ENCODE results near the gene KLB.
"Not testable (repeated sequence)": the region's sequence is repeated elsewhere in the genome, so short reads cannot be mapped to it uniquely, and the experiment has no call there.

Gene KLB

GRCh38 chr4:39406763-39407583, at the start of gene KLB:
KLB (plus strand) TSS chr4:39406930; CDS start chr4:39406950, 20 bp downstream.
- Histone ChIP-seq H3K9ac (ENCODE audit: low read depth, low read length) (no peak within 1 kb of the TSS), H3K4me1 (ENCODE audit: control insufficient read depth, insufficient read depth, low read length) (no peaks in the 10 kb centered on the region), H3K4me3 (ENCODE audit: low read depth, low read length) (no peak within 1 kb of the TSS), H3K27me3 (ENCODE audit: control insufficient read depth, insufficient read depth, low read length) (no peaks in the 10 kb centered on the region), H3K27ac (ENCODE audit: low read depth, low read length) (no peak within 1 kb of the TSS), H3K36me3 (ENCODE audit: control insufficient read depth, insufficient read depth, low read length) (no peaks in the 10 kb centered on the region), H3K9me3 (ENCODE audit: control insufficient read depth, insufficient read depth, low read length) (no peaks in the 10 kb centered on the region)

DNA sequence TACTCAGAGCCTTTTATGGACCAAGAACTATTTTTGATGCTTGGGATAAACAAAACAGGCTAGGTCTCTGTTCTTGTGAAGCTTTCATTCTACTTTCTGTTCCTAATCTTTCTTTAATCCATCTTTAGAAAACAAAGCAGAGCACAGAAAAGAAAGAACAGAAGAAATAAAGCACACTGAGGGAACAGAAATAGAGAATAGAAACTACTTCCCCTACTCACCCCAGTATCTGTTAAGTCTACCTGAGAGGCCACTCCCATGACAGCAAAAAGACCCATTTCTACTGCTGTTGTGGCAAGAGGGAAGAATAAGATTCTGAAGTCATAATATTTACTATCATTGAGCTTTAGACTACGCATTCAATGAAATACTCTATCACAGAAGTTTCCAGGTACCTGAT, 49.7 kb upstream of the KLB start:
- Histone ChIP-seq H3K27me3 (ENCODE audit: control insufficient read depth, insufficient read depth, low read length) (no peaks in the 10 kb centered on the region), H3K4me3 (ENCODE audit: low read depth, low read length) (no peak overlapping the region), H3K9ac (ENCODE audit: low read depth, low read length) (no peak overlapping the region), H3K27ac (ENCODE audit: low read depth, low read length) (no peak overlapping the region), H3K4me1 (ENCODE audit: control insufficient read depth, insufficient read depth, low read length) (no peaks in the 10 kb centered on the region), H3K36me3 (ENCODE audit: control insufficient read depth, insufficient read depth, low read length) (no peaks in the 10 kb centered on the region), H3K9me3 (ENCODE audit: control insufficient read depth, insufficient read depth, low read length) (no peaks in the 10 kb centered on the region)

- not testable (repeated sequence) for H3K9ac ChIP-seq (ENCODE audit: low read depth, low read length); H3K27me3 ChIP-seq (ENCODE audit: control insufficient read depth, insufficient read depth, low read length); H3K36me3 ChIP-seq (ENCODE audit: control insufficient read depth, insufficient read depth, low read length); H3K4me3 ChIP-seq (ENCODE audit: low read depth, low read length); H3K27ac ChIP-seq (ENCODE audit: low read depth, low read length); H3K4me1 ChIP-seq (ENCODE audit: control insufficient read depth, insufficient read depth, low read length); H3K9me3 ChIP-seq (ENCODE audit: control insufficient read depth, insufficient read depth, low read length)
These were observed 46.1 kb upstream of the KLB start for GRCh38 chr4:39360611-39361010.

- Histone ChIP-seq H3K4me1 (ENCODE audit: control insufficient read depth, insufficient read depth, low read length) (peaks cover 4% of the 10 kb centered on the region; the same call in 1 of the 2 replicates), H3K27ac (ENCODE audit: low read depth, low read length) (no peak overlapping the region), H3K9ac (ENCODE audit: low read depth, low read length) (no peak overlapping the region), H3K27me3 (ENCODE audit: control insufficient read depth, insufficient read depth, low read length) (peaks cover 11% of the 10 kb centered on the region), H3K36me3 (ENCODE audit: control insufficient read depth, insufficient read depth, low read length) (no peaks in the 10 kb centered on the region), H3K4me3 (ENCODE audit: low read depth, low read length) (no peak overlapping the region), H3K9me3 (ENCODE audit: control insufficient read depth, insufficient read depth, low read length) (no peaks in the 10 kb centered on the region)
These were observed 43.9 kb upstream of the KLB start for GRCh38 chr4:39362827-39363226.

DNA sequence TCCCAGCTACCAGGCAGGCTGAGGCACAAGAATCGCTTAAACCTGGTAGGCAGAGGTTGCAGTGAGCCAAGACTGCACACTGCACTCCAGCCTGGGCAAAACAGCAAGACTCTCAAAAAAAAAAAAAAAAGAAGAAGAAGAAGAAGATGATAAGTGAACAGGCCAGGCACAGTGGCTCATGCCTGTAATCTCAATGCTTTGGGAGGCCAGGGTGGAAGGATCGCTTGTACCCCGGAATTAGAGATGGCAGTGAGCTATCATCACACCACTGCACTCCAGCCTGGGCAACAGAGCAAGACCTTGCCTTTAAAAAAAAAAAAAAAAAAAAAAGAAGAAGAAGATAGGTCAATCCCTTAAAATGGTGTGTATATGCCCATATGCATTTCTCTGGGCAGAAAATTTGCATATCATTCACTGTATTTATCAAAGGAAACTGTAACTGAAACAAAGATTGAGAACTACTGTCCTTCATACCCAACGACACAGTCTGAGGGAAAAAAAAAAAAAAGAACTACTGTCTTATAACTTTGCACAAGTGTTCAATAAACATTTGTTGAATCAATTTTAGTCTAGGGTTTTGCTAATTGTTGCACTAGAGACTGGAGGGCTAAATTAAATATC, 42.8 kb upstream of the KLB start:
- H3K36me3 ChIP-seq (ENCODE audit: control insufficient read depth, insufficient read depth, low read length): no peaks in the 10 kb centered on the region
- H3K4me3 ChIP-seq (ENCODE audit: low read depth, low read length): no peak overlapping the region
- H3K27me3 ChIP-seq (ENCODE audit: control insufficient read depth, insufficient read depth, low read length): peaks cover 11% of the 10 kb centered on the region
- no peak overlapping the region for H3K27ac ChIP-seq (ENCODE audit: low read depth, low read length)
- H3K9me3 ChIP-seq (ENCODE audit: control insufficient read depth, insufficient read depth, low read length): no peaks in the 10 kb centered on the region
- H3K4me1 ChIP-seq (ENCODE audit: control insufficient read depth, insufficient read depth, low read length): peaks cover 4% of the 10 kb centered on the region; the same call in 1 of the 2 replicates
- no peak overlapping the region for H3K9ac ChIP-seq (ENCODE audit: low read depth, low read length)

- Histone ChIP-seq H3K4me1 (ENCODE audit: control insufficient read depth, insufficient read depth, low read length) (peaks cover 4% of the 10 kb centered on the region; the same call in 1 of the 2 replicates), H3K9ac (ENCODE audit: low read depth, low read length) (peak overlapping the region; percentile 92), H3K4me3 (ENCODE audit: low read depth, low read length) (peak overlapping the region; percentile 96), H3K36me3 (ENCODE audit: control insufficient read depth, insufficient read depth, low read length) (no peaks in the 10 kb centered on the region), H3K27me3 (ENCODE audit: control insufficient read depth, insufficient read depth, low read length) (peaks cover 11% of the 10 kb centered on the region), H3K9me3 (ENCODE audit: control insufficient read depth, insufficient read depth, low read length) (no peaks in the 10 kb centered on the region), H3K27ac (ENCODE audit: low read depth, low read length) (peak overlapping the region; percentile 94)
These were observed 41.4 kb upstream of the KLB start for GRCh38 chr4:39365360-39365759.

- H3K9me3 ChIP-seq (ENCODE audit: control insufficient read depth, insufficient read depth, low read length): peaks cover 2% of the 10 kb centered on the region; the same call in 1 of the 2 replicates
- peak within 1 kb of the TSS; percentile 96 for H3K4me3 ChIP-seq (ENCODE audit: low read depth, low read length)
- H3K9ac ChIP-seq (ENCODE audit: low read depth, low read length): peak within 1 kb of the TSS; percentile 92
- no peaks in the 10 kb centered on the region for H3K36me3 ChIP-seq (ENCODE audit: control insufficient read depth, insufficient read depth, low read length)
- H3K27ac ChIP-seq (ENCODE audit: low read depth, low read length): peak within 1 kb of the TSS; percentile 94
- peaks cover 11% of the 10 kb centered on the region for H3K27me3 ChIP-seq (ENCODE audit: control insufficient read depth, insufficient read depth, low read length)
- H3K4me1 ChIP-seq (ENCODE audit: control insufficient read depth, insufficient read depth, low read length): peaks cover 4% of the 10 kb centered on the region; the same call in 1 of the 2 replicates
These were observed 40.6 kb upstream of the KLB start, which contains the start of gene RFC1 for GRCh38 chr4:39365830-39366771. RFC1 (minus strand) TSS chr4:39366362; CDS start chr4:39366241, 121 bp downstream.

GRCh38 chr4:39367166-39367565, 39.6 kb upstream of the KLB start:
- H3K27me3 ChIP-seq (ENCODE audit: control insufficient read depth, insufficient read depth, low read length): peaks cover 11% of the 10 kb centered on the region
- peaks cover 4% of the 10 kb centered on the region; the same call in 1 of the 2 replicates for H3K4me1 ChIP-seq (ENCODE audit: control insufficient read depth, insufficient read depth, low read length)
- H3K4me3 ChIP-seq (ENCODE audit: low read depth, low read length): no peak overlapping the region
- H3K27ac ChIP-seq (ENCODE audit: low read depth, low read length): no peak overlapping the region
- H3K9me3 ChIP-seq (ENCODE audit: control insufficient read depth, insufficient read depth, low read length): peaks cover 6% of the 10 kb centered on the region; the same call in 1 of the 2 replicates
- no peak overlapping the region for H3K9ac ChIP-seq (ENCODE audit: low read depth, low read length)
- no peaks in the 10 kb centered on the region for H3K36me3 ChIP-seq (ENCODE audit: control insufficient read depth, insufficient read depth, low read length)

DNA sequence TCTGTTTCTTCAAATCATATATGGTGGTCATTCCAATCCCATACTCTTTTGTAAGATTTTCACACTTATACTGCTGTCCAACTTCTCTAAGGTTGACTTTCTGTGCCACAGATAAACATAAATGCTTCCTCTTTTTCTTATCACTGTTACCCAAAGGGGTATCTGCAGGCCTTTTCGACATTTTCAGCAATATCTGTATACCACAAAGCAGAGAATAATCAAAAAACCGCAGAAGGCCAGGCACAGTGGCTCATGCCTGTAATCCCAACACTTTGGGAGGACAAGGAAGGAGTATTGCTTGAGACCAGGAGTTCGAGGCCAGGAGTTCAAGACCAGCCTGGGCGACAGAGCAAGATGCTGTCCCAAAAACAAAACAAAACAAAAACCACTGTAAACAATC, 37.4 kb upstream of the KLB start:
- Histone ChIP-seq H3K9ac (ENCODE audit: low read depth, low read length) (no peak overlapping the region), H3K27me3 (ENCODE audit: control insufficient read depth, insufficient read depth, low read length) (peaks cover 11% of the 10 kb centered on the region), H3K4me1 (ENCODE audit: control insufficient read depth, insufficient read depth, low read length) (peaks cover 4% of the 10 kb centered on the region; the same call in 1 of the 2 replicates), H3K27ac (ENCODE audit: low read depth, low read length) (no peak overlapping the region), H3K9me3 (ENCODE audit: control insufficient read depth, insufficient read depth, low read length) (peaks cover 9% of the 10 kb centered on the region; the same call in 1 of the 2 replicates), H3K4me3 (ENCODE audit: low read depth, low read length) (no peak overlapping the region), H3K36me3 (ENCODE audit: control insufficient read depth, insufficient read depth, low read length) (no peaks in the 10 kb centered on the region)

DNA sequence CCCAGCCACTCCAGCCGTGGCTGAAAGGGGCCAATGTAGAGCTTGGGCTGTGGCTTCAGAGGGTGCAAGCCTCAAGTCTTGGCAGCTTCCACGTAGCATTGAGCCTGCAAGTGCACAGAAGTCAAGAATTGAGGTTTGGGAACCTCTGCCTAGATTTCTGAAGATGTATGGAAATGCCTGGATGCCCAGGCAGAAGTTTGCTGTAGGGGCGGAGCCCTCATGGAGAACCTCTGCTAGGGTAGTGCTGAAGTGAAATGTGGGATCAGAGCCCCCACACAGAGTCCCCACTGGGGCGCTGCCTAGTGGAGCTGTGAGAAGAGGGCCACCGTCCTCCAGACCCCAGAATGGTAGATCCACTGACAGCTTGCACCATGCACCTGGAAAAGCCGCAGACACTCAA, 35.5 kb upstream of the KLB start:
- H3K27me3 ChIP-seq (ENCODE audit: control insufficient read depth, insufficient read depth, low read length): peaks cover 11% of the 10 kb centered on the region
- H3K27ac ChIP-seq (ENCODE audit: low read depth, low read length); H3K4me1 ChIP-seq (ENCODE audit: control insufficient read depth, insufficient read depth, low read length); H3K9me3 ChIP-seq (ENCODE audit: control insufficient read depth, insufficient read depth, low read length); H3K9ac ChIP-seq (ENCODE audit: low read depth, low read length); H3K4me3 ChIP-seq (ENCODE audit: low read depth, low read length); H3K36me3 ChIP-seq (ENCODE audit: control insufficient read depth, insufficient read depth, low read length): not testable (repeated sequence)

All from HUES48 (cell line).